Stimulated activated effector memory CD8-positive, alpha-beta T cell treated with anti-CD3 and anti-CD28 coated beads, Interleukin-12 subunit alpha, Interleukin-12 subunit beta, amount 100 ng/mL, for 72 hours (primary cell): Measurements from ENCODE around the gene CASP1.
"Not testable (repeated sequence)": the region's sequence is repeated elsewhere in the genome, so short reads cannot be mapped to it uniquely, and the experiment has no call there.

Source experiments
- ATAC-seq: fragments of 150-1000 bp; cut with Tn5 transposase; 2 replicates; pipeline ENCODE4 v1.10.0; 2021
- DNase-seq, 2 donors: peaks; one replicate each; pipeline ENCODE4 v3.0.0; 2021 to 2022; ENCODE audit warnings: low spot score in 2 of 2
- H3K27ac Mint-ChIP-seq: one replicate; pipeline ENCODE4 v1.8.0; 2022; ENCODE audit warnings: mild to moderate bottlenecking, mixed read lengths
- H3K36me3 Mint-ChIP-seq: one replicate; pipeline ENCODE4 v1.8.0; 2022; ENCODE audit warnings: mild to moderate bottlenecking, mixed read lengths
- H3K4me1 Mint-ChIP-seq: one replicate; pipeline ENCODE4 v1.8.0; 2022; ENCODE audit warnings: mixed read lengths
- H3K4me3 Mint-ChIP-seq: one replicate; pipeline ENCODE4 v1.8.0; 2022; ENCODE audit warnings: mild to moderate bottlenecking, mixed read lengths
- H3K9me3 Mint-ChIP-seq: one replicate; pipeline ENCODE4 v1.8.0; 2022; ENCODE audit warnings: mixed read lengths

Gene CASP1

DNA sequence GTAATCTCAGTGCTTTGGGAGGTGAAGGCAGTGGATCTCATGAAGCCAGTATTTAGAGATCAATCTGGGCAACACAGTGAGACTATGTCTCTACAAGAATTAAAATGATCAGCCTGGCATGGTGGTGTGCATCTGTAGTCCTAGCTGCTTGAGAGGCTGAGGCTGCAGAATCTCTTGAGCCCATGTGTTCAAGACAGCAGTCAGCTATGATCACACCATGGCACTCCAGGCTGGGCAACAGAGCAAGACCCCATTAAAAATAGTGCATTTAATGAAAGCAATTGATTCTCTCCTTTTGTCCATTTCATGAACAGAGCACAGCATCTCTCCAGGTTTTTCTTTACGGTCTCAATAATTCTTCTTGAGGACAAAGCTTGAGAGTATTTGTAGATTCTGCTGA lies 21.5 kb upstream of the CASP1 start:
- H3K4me1 Mint-ChIP-seq = no peaks in the 10 kb centered on the region
- ATAC-seq = no peak
- H3K36me3 Mint-ChIP-seq = no peaks in the 10 kb centered on the region
- no peak overlapping the region for H3K4me3 Mint-ChIP-seq
- H3K27ac Mint-ChIP-seq = no peak overlapping the region
- H3K9me3 Mint-ChIP-seq = no peaks in the 10 kb centered on the region
- no peak for DNase-seq

- no peak for DNase-seq
- Mint-ChIP-seq H3K4me3 (no peak overlapping the region), H3K4me1 (no peaks in the 10 kb centered on the region), H3K27ac (no peak overlapping the region), H3K9me3 (no peaks in the 10 kb centered on the region), H3K36me3 (no peaks in the 10 kb centered on the region)
- peak; percentile 63 for ATAC-seq
These were observed 20.0 kb upstream of the CASP1 start for GRCh38 chr11:105054723-105055493.

DNA sequence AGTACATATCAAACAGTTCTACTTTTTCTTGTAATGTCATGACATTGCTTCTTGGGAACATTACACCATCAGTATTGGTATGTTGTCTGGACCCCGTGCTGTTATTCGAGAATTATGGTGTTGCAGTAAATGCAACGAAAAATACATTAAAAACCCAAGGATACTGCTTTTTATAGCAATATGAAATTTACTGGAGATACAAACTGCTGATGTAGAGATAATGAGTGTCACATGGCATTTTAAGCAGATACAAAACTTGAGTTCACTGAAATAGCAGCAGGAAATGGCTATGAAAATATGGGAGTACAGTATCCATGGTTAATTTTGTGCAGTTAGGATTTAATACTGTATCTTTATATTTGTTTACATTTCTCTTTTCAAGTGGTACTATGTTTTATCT lies 17.5 kb upstream of the CASP1 start:
- H3K27ac Mint-ChIP-seq = no peak overlapping the region
- ATAC-seq = no peak
- no peak for DNase-seq
- no peaks in the 10 kb centered on the region for H3K36me3 Mint-ChIP-seq
- H3K4me1 Mint-ChIP-seq = peaks cover under 1% of the 10 kb centered on the region
- no peaks in the 10 kb centered on the region for H3K9me3 Mint-ChIP-seq
- H3K4me3 Mint-ChIP-seq = no peak overlapping the region

GRCh38 chr11:105051559-105051958 lies 16.6 kb upstream of the CASP1 start:
- H3K36me3 Mint-ChIP-seq = no peaks in the 10 kb centered on the region
- ATAC-seq (no peak), DNase-seq (no peak)
- H3K4me1 Mint-ChIP-seq = peaks cover 10% of the 10 kb centered on the region
- no peak overlapping the region for H3K27ac Mint-ChIP-seq
- no peaks in the 10 kb centered on the region for H3K9me3 Mint-ChIP-seq
- H3K4me3 Mint-ChIP-seq = no peak overlapping the region

GRCh38 chr11:105049481-105049880 lies 14.5 kb upstream of the CASP1 start:
- DNase-seq (no peak), ATAC-seq (no peak)
- peaks cover 5% of the 10 kb centered on the region for H3K36me3 Mint-ChIP-seq
- H3K27ac Mint-ChIP-seq = no peak overlapping the region
- H3K9me3 Mint-ChIP-seq = no peaks in the 10 kb centered on the region
- H3K4me3 Mint-ChIP-seq = no peak overlapping the region
- H3K4me1 Mint-ChIP-seq = peaks cover 30% of the 10 kb centered on the region

GRCh38 chr11:105046898-105047579 lies 12.1 kb upstream of the CASP1 start:
- Mint-ChIP-seq H3K27ac (peak overlapping the region; percentile 40), H3K4me1 (peaks cover 50% of the 10 kb centered on the region), H3K4me3 (no peak overlapping the region), H3K9me3 (no peaks in the 10 kb centered on the region), H3K36me3 (peaks cover 5% of the 10 kb centered on the region)
- ATAC-seq (peak; percentile 56), DNase-seq (no peak)

DNA sequence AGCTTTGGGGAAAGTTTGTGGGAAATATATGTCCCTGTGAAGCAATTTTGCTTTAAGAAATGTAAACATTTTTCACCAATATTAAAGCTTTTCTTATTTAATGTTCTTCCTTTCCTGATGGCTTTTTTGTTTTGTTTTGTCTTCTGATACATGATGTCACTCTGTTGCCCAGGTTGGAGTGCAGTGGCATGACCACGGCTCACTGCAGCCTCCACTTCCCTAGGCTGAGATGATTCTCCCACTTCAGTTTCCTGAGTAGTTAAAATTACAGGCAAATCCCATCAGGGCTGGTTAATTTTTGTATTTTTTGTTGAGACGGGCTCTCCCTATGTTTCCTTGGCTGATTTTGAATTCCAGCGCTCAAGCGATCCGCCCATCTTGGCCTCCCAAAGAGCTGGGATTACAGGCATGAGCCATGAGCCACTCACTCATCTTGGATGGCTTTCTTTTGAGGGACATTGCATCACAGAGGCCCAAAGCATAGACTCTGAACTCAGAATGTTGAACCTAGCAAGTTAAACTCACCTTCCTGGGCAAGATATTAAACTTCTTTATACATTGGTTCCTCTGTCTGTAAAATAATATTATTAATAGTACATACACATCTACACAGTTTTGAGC lies 10.8 kb upstream of the CASP1 start:
- no peak for ATAC-seq
- no peaks in the 10 kb centered on the region for H3K9me3 Mint-ChIP-seq
- no peak for DNase-seq
- peak overlapping the region; percentile 80 for H3K4me3 Mint-ChIP-seq
- H3K4me1 Mint-ChIP-seq = peaks cover 56% of the 10 kb centered on the region
- H3K36me3 Mint-ChIP-seq = peaks cover 5% of the 10 kb centered on the region
- peak overlapping the region; percentile 95 for H3K27ac Mint-ChIP-seq

- not testable (repeated sequence) for H3K9me3 Mint-ChIP-seq, H3K36me3 Mint-ChIP-seq
- Mint-ChIP-seq H3K4me1 (peaks cover 59% of the 10 kb centered on the region), H3K4me3 (peak within 1 kb of the TSS; percentile 80), H3K27ac (peak within 1 kb of the TSS; percentile 95)
- peak in 1 of 2 donors; percentile 65 for DNase-seq
- ATAC-seq = peak; percentile 91
These were observed 9.9 kb upstream of the CASP1 start, which contains the start of gene CARD16 for GRCh38 chr11:105044557-105045524. Gene CARD16, minus strand, starts transcription at chr11:105045335. Its CDS starts 38 bp downstream, at chr11:105045297.

GRCh38 chr11:105042178-105042577 lies 7.2 kb upstream of the CASP1 start:
- DNase-seq (no peak), ATAC-seq (no peak)
- H3K36me3 Mint-ChIP-seq = peaks cover 15% of the 10 kb centered on the region
- no peaks in the 10 kb centered on the region for H3K9me3 Mint-ChIP-seq
- no peak overlapping the region for H3K27ac Mint-ChIP-seq
- peak overlapping the region; percentile 80 for H3K4me3 Mint-ChIP-seq
- H3K4me1 Mint-ChIP-seq = peaks cover 57% of the 10 kb centered on the region

- H3K4me3 Mint-ChIP-seq = no peak overlapping the region
- H3K36me3 Mint-ChIP-seq = peaks cover 15% of the 10 kb centered on the region
- H3K9me3 Mint-ChIP-seq = no peaks in the 10 kb centered on the region
- ATAC-seq (no peak), DNase-seq (no peak)
- H3K4me1 Mint-ChIP-seq = peaks cover 52% of the 10 kb centered on the region
- H3K27ac Mint-ChIP-seq = no peak overlapping the region
These were observed 5.8 kb upstream of the CASP1 start for GRCh38 chr11:105040703-105041102.

DNA sequence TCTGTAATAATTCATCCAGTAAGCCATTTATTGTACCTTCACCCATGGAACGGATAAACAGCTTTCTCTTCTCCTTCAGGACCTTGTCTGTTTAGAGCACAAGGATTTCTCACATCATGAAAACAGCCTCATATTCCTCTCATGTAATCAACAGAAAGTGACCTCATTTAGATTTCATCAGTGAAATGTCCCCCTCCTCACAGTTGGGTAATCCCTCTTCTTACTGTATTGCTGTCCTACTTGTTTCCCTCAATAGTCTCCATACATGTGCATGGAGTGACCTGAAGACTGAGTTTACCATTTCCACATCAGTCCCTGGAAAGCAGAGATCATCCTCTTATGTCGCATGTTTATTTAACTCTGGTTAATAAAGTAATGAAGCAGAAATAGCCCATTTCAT lies 556 bp downstream of the CASP1 start:
- H3K27ac Mint-ChIP-seq = peak overlapping the region; percentile 96
- H3K36me3 Mint-ChIP-seq = peaks cover 30% of the 10 kb centered on the region
- peak; percentile 12 for ATAC-seq
- peak overlapping the region; percentile 79 for H3K4me3 Mint-ChIP-seq
- DNase-seq, H3K9me3 Mint-ChIP-seq: not testable (repeated sequence)
- peaks cover 41% of the 10 kb centered on the region for H3K4me1 Mint-ChIP-seq

DNA sequence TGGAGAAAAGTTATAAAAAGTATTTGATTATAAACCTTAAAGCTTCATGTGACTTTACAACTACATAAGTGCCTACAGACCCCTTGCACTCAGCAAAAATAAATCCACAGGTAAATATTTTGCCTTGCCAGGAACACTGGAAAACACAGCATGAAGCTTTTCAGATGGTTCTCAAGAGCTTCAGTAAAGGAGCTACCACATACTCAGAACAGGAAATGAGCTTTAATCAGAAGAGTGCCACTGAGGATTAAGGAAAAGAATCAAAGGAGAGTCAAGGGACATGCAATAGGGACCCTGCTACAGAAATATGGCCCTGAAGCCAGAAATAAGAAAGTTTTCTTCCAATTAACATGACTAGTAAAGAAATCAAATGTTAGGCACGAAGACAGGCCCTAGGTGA lies 1.2 kb downstream of the CASP1 start:
- Mint-ChIP-seq H3K36me3 (peaks cover 32% of the 10 kb centered on the region), H3K4me1 (peaks cover 47% of the 10 kb centered on the region), H3K4me3 (peak overlapping the region; percentile 79), H3K27ac (peak overlapping the region; percentile 96), H3K9me3 (no peaks in the 10 kb centered on the region)
- ATAC-seq = peak; percentile 64
- DNase-seq = no peak

- Mint-ChIP-seq H3K4me1 (peaks cover 49% of the 10 kb centered on the region), H3K27ac (peak overlapping the region; percentile 96), H3K36me3 (peaks cover 37% of the 10 kb centered on the region), H3K4me3 (peak overlapping the region; percentile 79), H3K9me3 (no peaks in the 10 kb centered on the region)
- DNase-seq (no peak), ATAC-seq (peak; percentile 48)
These were observed 1.6 kb downstream of the CASP1 start for GRCh38 chr11:105033343-105033742.

DNA sequence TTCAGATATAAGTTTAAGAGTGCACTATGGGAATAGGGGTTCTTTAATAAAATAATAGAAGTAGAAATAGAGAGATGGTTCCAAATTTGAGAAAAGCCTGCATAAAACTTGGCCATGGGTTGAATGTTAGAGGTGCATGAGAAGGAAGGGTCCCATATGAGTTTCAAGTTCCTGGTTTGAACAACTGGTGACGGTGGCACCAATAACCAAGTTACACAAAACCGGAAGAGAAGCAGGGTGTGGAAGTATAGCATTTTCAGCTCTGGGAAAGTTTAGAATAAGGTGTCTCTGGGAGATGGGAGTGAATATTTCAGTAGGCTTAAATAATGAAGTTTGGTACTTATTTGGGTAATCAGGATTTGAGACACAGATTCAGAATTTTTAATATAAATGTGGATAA lies 2.4 kb downstream of the CASP1 start:
- peaks cover 55% of the 10 kb centered on the region for H3K4me1 Mint-ChIP-seq
- H3K9me3 Mint-ChIP-seq = no peaks in the 10 kb centered on the region
- H3K4me3 Mint-ChIP-seq = peak overlapping the region; percentile 79
- peak overlapping the region; percentile 96 for H3K27ac Mint-ChIP-seq
- DNase-seq (no peak), ATAC-seq (peak; percentile 67)
- H3K36me3 Mint-ChIP-seq = peaks cover 44% of the 10 kb centered on the region

- H3K36me3 Mint-ChIP-seq = peaks cover 77% of the 10 kb centered on the region
- peaks cover 31% of the 10 kb centered on the region for H3K4me1 Mint-ChIP-seq
- peak overlapping the region; percentile 74 for H3K27ac Mint-ChIP-seq
- DNase-seq (no peak), ATAC-seq (no peak)
- peak overlapping the region; percentile 21 for H3K4me3 Mint-ChIP-seq
- H3K9me3 Mint-ChIP-seq = no peaks in the 10 kb centered on the region
These were observed 7.3 kb downstream of the CASP1 start for GRCh38 chr11:105027678-105028077.
